Measurements from ENCODE around the gene STOML1. TPM values are rescaled to one million over a fixed set of nuclear protein-coding genes. Genes with fewer than 3 reads are reported as not detected.

STOML1 gene
- total RNA-seq, 6 experiments from 2014 or later: 7.2 to 12.7 (median 8.3) TPM

- H3K9me3 ChIP-seq: no peaks in the 10 kb centered on the region
- 93% methylated on average over 3 of the region's 6 CpGs for WGBS (ENCODE audit: insufficient coverage, low coverage, low lambda C conversion rate, missing lambda C conversion rate)
- no peak for ATAC-seq
- H3K36me3 ChIP-seq: no peaks in the 10 kb centered on the region
- H3K27me3 ChIP-seq: no peaks in the 10 kb centered on the region
- TF ChIP-seq CTCF (IDR thresholded peaks at IDR 0.05): no peak
- no peak for TF ChIP-seq POLR2A (IDR thresholded peaks at IDR 0.05)
- H3K4me3 ChIP-seq: no peak overlapping the region
- DNase-seq: no peak
- H3K4me1 ChIP-seq: peaks cover 0 to 12% (median 0%) of the 10 kb centered on the region in 4 donors
- no peak overlapping the region for H3K27ac ChIP-seq
- intact Hi-C loops (cut with DNase I): no loop called here
These were observed 49.3 kb downstream of the STOML1 start for GRCh38 chr15:73942751-73943270.

- TF ChIP-seq POLR2A (IDR thresholded peaks at IDR 0.05): no peak
- no peak for TF ChIP-seq CTCF (IDR thresholded peaks at IDR 0.05)
- H3K9me3 ChIP-seq: no peaks in the 10 kb centered on the region
- no peak overlapping the region for H3K4me3 ChIP-seq
- no peaks in the 10 kb centered on the region for H3K36me3 ChIP-seq
- DNase-seq: peak in 1 of 3 donors; percentile 39
- WGBS (ENCODE audit: insufficient coverage, low coverage, low lambda C conversion rate, missing lambda C conversion rate): 68% methylated on average over 7 of the region's 10 CpGs
- H3K27ac ChIP-seq: no peak overlapping the region
- intact Hi-C loops (cut with DNase I): no loop called here
- no peaks in the 10 kb centered on the region for H3K27me3 ChIP-seq
- peaks cover 0 to 12% (median 0%) of the 10 kb centered on the region in 4 donors for H3K4me1 ChIP-seq
- ATAC-seq: no peak
These were observed 50.0 kb downstream of the STOML1 start for GRCh38 chr15:73941871-73942635.

- H3K4me1 ChIP-seq: peaks cover 0 to 12% (median 0%) of the 10 kb centered on the region in 4 donors
- no peaks in the 10 kb centered on the region for H3K9me3 ChIP-seq
- ATAC-seq: no peak
- H3K4me3 ChIP-seq: no peak overlapping the region
- no peaks in the 10 kb centered on the region for H3K27me3 ChIP-seq
- intact Hi-C loops (cut with DNase I): no loop called here
- H3K27ac ChIP-seq: no peak overlapping the region
- 100% methylated on average over 2 of the region's 3 CpGs for WGBS (ENCODE audit: insufficient coverage, low coverage, low lambda C conversion rate, missing lambda C conversion rate)
- no peak for DNase-seq
- H3K36me3 ChIP-seq: no peaks in the 10 kb centered on the region
- TF ChIP-seq POLR2A (IDR thresholded peaks at IDR 0.05) (no peak), CTCF (IDR thresholded peaks at IDR 0.05) (no peak)
These were observed 50.6 kb downstream of the STOML1 start for GRCh38 chr15:73941449-73941848.

- H3K9me3 ChIP-seq: no peaks in the 10 kb centered on the region
- H3K27me3 ChIP-seq: no peaks in the 10 kb centered on the region
- intact Hi-C loops (cut with DNase I): no loop called here
- H3K27ac ChIP-seq: no peak overlapping the region
- ATAC-seq: no peak
- no peak overlapping the region for H3K4me3 ChIP-seq
- peaks cover 0 to 12% (median 0%) of the 10 kb centered on the region in 4 donors for H3K4me1 ChIP-seq
- DNase-seq: peak in 1 of 3 donors; percentile 26
- H3K36me3 ChIP-seq: no peaks in the 10 kb centered on the region
- no peak for TF ChIP-seq POLR2A (IDR thresholded peaks at IDR 0.05)
- no peak for TF ChIP-seq CTCF (IDR thresholded peaks at IDR 0.05)
- no CpG with 5 or more reads among the region's 1 CpG for WGBS (ENCODE audit: insufficient coverage, low coverage, low lambda C conversion rate, missing lambda C conversion rate)
These were observed 51.1 kb downstream of the STOML1 start for GRCh38 chr15:73941044-73941443.
